Fibroblast of pulmonary artery (primary cell): Measurements from ENCODE around the gene C4orf50.

Source experiments
- DNase-seq: peaks from one replicate; pipeline ENCODE4 v3.0.0-alpha.2; 2010; ENCODE audit warnings: low read depth
- H3K4me3 ChIP-seq: replicated peaks from 2 replicates; pipeline ENCODE4 v1.5.1; 2011; ENCODE audit warnings: low read depth, mild to moderate bottlenecking, control low read depth, low read length, moderate library complexity
- CTCF ChIP-seq: IDR thresholded peaks from 2 replicates; pipeline ENCODE4 v1.5.1; 2011; ENCODE audit warnings: mild to moderate bottlenecking, control low read depth, low read length, inconsistent platforms; ENCODE audit errors: missing control alignments

Gene C4orf50

GRCh38 chr4:5925419-5926200 lies 92.6 kb downstream of the C4orf50 start:
- DNase-seq = no peak
- no peak for TF ChIP-seq CTCF

GRCh38 chr4:5924461-5925125 lies 93.6 kb downstream of the C4orf50 start:
- DNase-seq = no peak
- TF ChIP-seq CTCF = no peak
- H3K4me3 ChIP-seq = no peak overlapping the region

More at GRCh38 chr4:5925419-5926200, 92.6 kb downstream of the C4orf50 start:
- no peak overlapping the region for H3K4me3 ChIP-seq

GRCh38 chr4:5923376-5923775 lies 94.9 kb downstream of the C4orf50 start:
- no peak for TF ChIP-seq CTCF
- no peak for DNase-seq
- H3K4me3 ChIP-seq = no peak overlapping the region

GRCh38 chr4:5922556-5922955 lies 95.7 kb downstream of the C4orf50 start:
- no peak overlapping the region for H3K4me3 ChIP-seq
- TF ChIP-seq CTCF = no peak
- DNase-seq = no peak

- TF ChIP-seq CTCF = no peak
- no peak for DNase-seq
- no peak overlapping the region for H3K4me3 ChIP-seq
Measured at GRCh38 chr4:5921981-5922380, 96.2 kb downstream of the C4orf50 start.

- no peak for DNase-seq
- no peak overlapping the region for H3K4me3 ChIP-seq
- no peak for TF ChIP-seq CTCF
Measured at GRCh38 chr4:5921101-5921980, 96.9 kb downstream of the C4orf50 start.
